ENCODE results near the gene RDM1. TPM values are rescaled to one million over a fixed set of nuclear protein-coding genes. Genes with fewer than 3 reads are reported as not detected.

Gene RDM1
- polyA plus RNA-seq, 3 donors: not detected

DNA sequence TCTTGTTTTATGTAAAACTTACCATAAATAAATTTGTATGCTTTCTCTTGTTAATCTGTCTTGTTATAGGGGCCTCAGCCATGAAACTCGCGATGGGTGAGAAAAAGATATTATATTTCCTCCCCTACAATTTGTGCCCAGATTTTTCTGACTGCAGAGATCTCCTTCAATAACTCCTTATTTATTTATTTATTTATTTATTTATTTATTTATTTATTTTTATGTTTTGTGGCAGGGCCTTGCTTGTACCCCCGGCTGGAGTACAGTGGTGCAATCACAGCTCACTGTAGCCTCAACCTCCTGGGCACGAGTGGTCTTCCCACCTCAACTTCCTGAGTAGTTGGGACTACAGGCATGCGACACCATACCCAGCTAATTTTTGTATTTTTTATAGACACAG, 27.1 kb downstream of the RDM1 start:
- intact Hi-C loops (cut with micrococcal nuclease): no loop called here
- H3K4me3 ChIP-seq (replicated peaks in 1 of 3; ENCODE audit: low read depth in 2 of 3, low read length in 3 of 3): no peak overlapping the region
- TF ChIP-seq, protein P1, sequence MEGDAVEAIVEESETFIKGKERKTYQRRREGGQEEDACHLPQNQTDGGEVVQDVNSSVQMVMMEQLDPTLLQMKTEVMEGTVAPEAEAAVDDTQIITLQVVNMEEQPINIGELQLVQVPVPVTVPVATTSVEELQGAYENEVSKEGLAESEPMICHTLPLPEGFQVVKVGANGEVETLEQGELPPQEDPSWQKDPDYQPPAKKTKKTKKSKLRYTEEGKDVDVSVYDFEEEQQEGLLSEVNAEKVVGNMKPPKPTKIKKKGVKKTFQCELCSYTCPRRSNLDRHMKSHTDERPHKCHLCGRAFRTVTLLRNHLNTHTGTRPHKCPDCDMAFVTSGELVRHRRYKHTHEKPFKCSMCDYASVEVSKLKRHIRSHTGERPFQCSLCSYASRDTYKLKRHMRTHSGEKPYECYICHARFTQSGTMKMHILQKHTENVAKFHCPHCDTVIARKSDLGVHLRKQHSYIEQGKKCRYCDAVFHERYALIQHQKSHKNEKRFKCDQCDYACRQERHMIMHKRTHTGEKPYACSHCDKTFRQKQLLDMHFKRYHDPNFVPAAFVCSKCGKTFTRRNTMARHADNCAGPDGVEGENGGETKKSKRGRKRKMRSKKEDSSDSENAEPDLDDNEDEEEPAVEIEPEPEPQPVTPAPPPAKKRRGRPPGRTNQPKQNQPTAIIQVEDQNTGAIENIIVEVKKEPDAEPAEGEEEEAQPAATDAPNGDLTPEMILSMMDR (IDR thresholded peaks at IDR 0.05): no peak
- Mint-ChIP-seq H3K27me3 (ENCODE audit: low read depth in 3 of 3) (peaks cover 0 to 3% (median 3%) of the 10 kb centered on the region in 3 donors), H3K4me3 (no peak overlapping the region), H3K9me3 (no peaks in the 10 kb centered on the region), H3K4me1 (peaks cover 14% of the 10 kb centered on the region), H3K36me3 (peaks cover 0 to 3% of the 10 kb centered on the region in 2 donors), H3K27ac (no peak overlapping the region)
- no peaks in the 10 kb centered on the region for H3K9me3 ChIP-seq (replicated peaks in 1 of 2; ENCODE audit: control insufficient read depth in 1 of 2, insufficient read depth in 1 of 2, low read length in 2 of 2)
- no peaks in the 10 kb centered on the region for H3K36me3 ChIP-seq (replicated peaks in 1 of 2; ENCODE audit: control insufficient read depth in 1 of 2, insufficient read depth in 2 of 2, low read length in 2 of 2)
- no peak for DNase-seq
- H3K79me2 ChIP-seq (ENCODE audit: insufficient read depth, low read length): no peaks in the 10 kb centered on the region
- H3K9ac ChIP-seq (ENCODE audit: insufficient read depth, low read length, poor library complexity, severe bottlenecking): no peak overlapping the region
- no peak overlapping the region for H3K27ac ChIP-seq (ENCODE audit: low read depth in 1 of 2, low read length in 2 of 2)
- H3K27me3 ChIP-seq (ENCODE audit: control insufficient read depth in 2 of 2, insufficient read depth in 2 of 2, low read length in 2 of 2): no peaks in the 10 kb centered on the region
- H3K4me1 ChIP-seq (ENCODE audit: control insufficient read depth in 1 of 2, insufficient read depth in 2 of 2, low read length in 2 of 2): peaks cover 7 to 15% of the 10 kb centered on the region in 2 donors
- WGBS (ENCODE audit: insufficient coverage): 20% methylated on average over 2 of the region's 5 CpGs
- H3K4me2 ChIP-seq (replicated peaks; ENCODE audit: extremely low read depth, low read length, poor library complexity, severe bottlenecking): no peak overlapping the region
- H2AFZ ChIP-seq (ENCODE audit: insufficient read depth, low read depth, low read length, poor library complexity, severe bottlenecking): no peak overlapping the region
- H4K20me1 ChIP-seq (ENCODE audit: insufficient read depth, low read length): no peaks in the 10 kb centered on the region

DNA sequence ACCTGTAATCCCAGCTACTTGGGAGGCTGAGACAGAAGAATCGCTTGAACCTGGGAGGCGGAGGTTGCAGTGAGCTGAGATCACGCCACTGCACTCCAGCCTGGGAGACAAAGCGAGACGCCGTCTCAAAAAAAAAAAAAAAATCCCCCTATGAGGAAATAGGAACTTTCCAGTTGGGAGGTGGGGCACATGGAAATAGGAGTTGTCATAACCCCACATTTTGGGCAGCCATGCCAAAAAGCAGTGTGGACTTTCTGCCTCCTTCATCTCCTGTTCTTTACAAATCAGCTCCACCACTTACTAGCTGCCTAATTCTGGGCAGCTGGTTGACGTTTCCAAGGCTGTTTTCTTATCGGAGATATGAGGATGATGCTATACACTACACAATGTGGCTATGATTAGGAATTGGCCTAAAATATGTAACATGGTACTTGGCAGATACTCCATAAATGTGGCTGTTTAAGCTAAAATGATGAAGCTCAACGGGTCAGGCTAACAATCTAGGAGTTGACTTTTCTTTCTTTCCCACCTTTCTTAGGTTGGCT, 28.9 kb downstream of the RDM1 start:
- H3K4me3 Mint-ChIP-seq: no peak overlapping the region
- Histone ChIP-seq H3K36me3 (replicated peaks in 1 of 2; ENCODE audit: control insufficient read depth in 1 of 2, insufficient read depth in 2 of 2, low read length in 2 of 2) (no peaks in the 10 kb centered on the region), H3K79me2 (ENCODE audit: insufficient read depth, low read length) (no peaks in the 10 kb centered on the region), H3K4me3 (replicated peaks in 1 of 3; ENCODE audit: low read depth in 2 of 3, low read length in 3 of 3) (no peak overlapping the region), H3K9ac (ENCODE audit: insufficient read depth, low read length, poor library complexity, severe bottlenecking) (no peak overlapping the region), H4K20me1 (ENCODE audit: insufficient read depth, low read length) (no peaks in the 10 kb centered on the region), H3K9me3 (replicated peaks in 1 of 2; ENCODE audit: control insufficient read depth in 1 of 2, insufficient read depth in 1 of 2, low read length in 2 of 2) (no peaks in the 10 kb centered on the region), H2AFZ (ENCODE audit: insufficient read depth, low read depth, low read length, poor library complexity, severe bottlenecking) (no peak overlapping the region), H3K27ac (ENCODE audit: low read depth in 1 of 2, low read length in 2 of 2) (no peak overlapping the region), H3K4me2 (replicated peaks; ENCODE audit: extremely low read depth, low read length, poor library complexity, severe bottlenecking) (no peak overlapping the region), H3K4me1 (ENCODE audit: control insufficient read depth in 1 of 2, insufficient read depth in 2 of 2, low read length in 2 of 2) (peaks cover 18 to 27% of the 10 kb centered on the region in 2 donors), H3K27me3 (ENCODE audit: control insufficient read depth in 2 of 2, insufficient read depth in 2 of 2, low read length in 2 of 2) (no peaks in the 10 kb centered on the region)
- DNase-seq: no peak
- peaks cover 0 to 3% of the 10 kb centered on the region in 2 donors for H3K36me3 Mint-ChIP-seq
- TF ChIP-seq, protein P1 (IDR thresholded peaks at IDR 0.05): no peak
- peaks cover 25% of the 10 kb centered on the region for H3K4me1 Mint-ChIP-seq
- intact Hi-C loops (cut with micrococcal nuclease): no loop called here
- WGBS (ENCODE audit: insufficient coverage): no CpG with 5 or more reads among the region's 9 CpGs
- H3K27ac Mint-ChIP-seq: no peak overlapping the region
- peaks cover 0 to 3% (median 2%) of the 10 kb centered on the region in 3 donors for H3K27me3 Mint-ChIP-seq (ENCODE audit: low read depth in 3 of 3)
- H3K9me3 Mint-ChIP-seq: no peaks in the 10 kb centered on the region

Data from CD14-positive monocyte (primary cell).